A549 (cell line): ENCODE results near the gene ANKRD13A.

Experiments
- BHLHE40 ChIP-seq: IDR thresholded peaks from 2 replicates; pipeline ENCODE4 v1.6.1; 2012; ENCODE audit warnings: low read depth, low read length, inconsistent platforms
- CTCF ChIP-seq: fragments of >200 bp; sonication (Bioruptor Twin); formaldehyde crosslinking; IDR thresholded peaks from 3 replicates; pipeline ENCODE4 v1.5.1; 2016
- EP300 ChIP-seq, 2 experiments: fragments of >200 bp; sonication (Bioruptor Twin); formaldehyde crosslinking; IDR thresholded peaks; 2 replicates in 1 of 2; 3 replicates in 1 of 2; pipeline ENCODE4 v1.6.1; 2016 to 2017
- JUN ChIP-seq, 2 experiments: fragments of >200 bp; sonication (Bioruptor Twin); formaldehyde crosslinking; IDR thresholded peaks; 2 replicates in 1 of 2; 3 replicates in 1 of 2; pipeline ENCODE4 v1.6.1; 2016 to 2017
- KDM1A ChIP-seq: fragments of 200-600 bp; sonication (generic); IDR thresholded peaks from 2 replicates; pipeline ENCODE4 v1.6.1; 2016; ENCODE audit warnings: low read depth, mild to moderate bottlenecking
- MAFK ChIP-seq: fragments of 450-650 bp; IDR thresholded peaks from 2 replicates; pipeline ENCODE4 v1.6.1; 2014; ENCODE audit not compliant: partially characterized antibody
- MAX ChIP-seq: IDR thresholded peaks from 2 replicates; pipeline ENCODE4 v1.6.1; 2012
- MYC ChIP-seq: IDR thresholded peaks from 2 replicates; pipeline ENCODE4 v1.6.1; 2012; ENCODE audit warnings: mild to moderate bottlenecking, inconsistent platforms, low read length, improper control_type of control experiment, borderline replicate concordance
- NR3C1 ChIP-seq: fragments of >200 bp; sonication (Bioruptor Twin); formaldehyde crosslinking; IDR thresholded peaks from 3 replicates; pipeline ENCODE4 v1.6.1; 2017
- POLR2A ChIP-seq: IDR thresholded peaks from 2 replicates; pipeline ENCODE4 v1.6.1; 2012; ENCODE audit warnings: mild to moderate bottlenecking, low read length
- REST ChIP-seq: fragments of 200-600 bp; sonication (generic); IDR thresholded peaks from 2 replicates; pipeline ENCODE4 v1.6.1; 2016; ENCODE audit warnings: antibody characterized with exemption, mild to moderate bottlenecking, moderate library complexity

DNA sequence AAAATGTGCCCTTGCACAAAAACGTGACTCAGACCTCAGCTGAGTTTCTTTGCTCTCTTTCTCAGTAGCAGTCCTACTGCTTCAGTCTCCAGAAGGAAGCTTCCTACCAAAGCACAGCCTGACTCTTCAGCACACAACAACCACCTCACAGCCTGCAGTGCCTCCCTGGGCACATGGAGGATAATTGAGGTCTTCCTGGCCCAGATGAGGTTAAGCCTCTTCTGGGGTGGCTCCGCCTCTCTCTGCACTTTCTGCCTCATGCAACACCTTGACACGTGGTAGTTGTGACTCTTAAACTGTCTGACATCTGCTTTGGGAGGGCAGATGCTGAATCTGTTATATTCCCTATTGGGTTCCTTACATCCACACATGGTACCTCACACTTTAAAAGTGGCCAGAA lies 36.8 kb upstream of the ANKRD13A start:
- TF ChIP-seq REST = no peak
- no peak for TF ChIP-seq CTCF
- TF ChIP-seq MAFK = no peak
- TF ChIP-seq MAX = no peak
- TF ChIP-seq POLR2A = no peak
- TF ChIP-seq BHLHE40 = no peak
- TF ChIP-seq KDM1A = no peak
- TF ChIP-seq EP300 (IDR thresholded peaks at IDR 0.05) = no peak
- no peak for TF ChIP-seq MYC
- TF ChIP-seq NR3C1 = no peak
- no peak for TF ChIP-seq JUN (IDR thresholded peaks at IDR 0.05)
